SK-N-SH (cell line): ENCODE data around the gene PPP1R14C.

ENCODE experiments used
- CTCF ChIP-seq: fragments of 200-600 bp; sonication (generic); IDR thresholded peaks from 2 replicates; pipeline ENCODE4 v1.6.1; 2017; ENCODE audit warnings: antibody characterized with exemption, mild to moderate bottlenecking, moderate library complexity
- EP300 ChIP-seq, 2 experiments: IDR thresholded peaks; 2 replicates each; pipeline versions ENCODE4 v1.4.0 to v1.6.1; 2012; ENCODE audit warnings: borderline replicate concordance in 1 of 2, low read depth in 1 of 2, low read length in 1 of 2
- MAX ChIP-seq: IDR thresholded peaks from 2 replicates; pipeline ENCODE4 v1.4.0; 2012; ENCODE audit warnings: low read depth
- RAD21 ChIP-seq: IDR thresholded peaks from 2 replicates; pipeline ENCODE4 v1.6.1; 2012; ENCODE audit warnings: mild to moderate bottlenecking, low read length
- REST ChIP-seq: IDR thresholded peaks from 2 replicates; pipeline ENCODE4 v1.6.1; 2012; ENCODE audit warnings: mild to moderate bottlenecking, low read depth, low read length, moderate library complexity
- TAF1 ChIP-seq: IDR thresholded peaks from 2 replicates; pipeline ENCODE4 v1.6.1; 2012; ENCODE audit warnings: low read depth, mild to moderate bottlenecking, low read length, moderate library complexity, borderline replicate concordance
- USF1 ChIP-seq: IDR thresholded peaks from 2 replicates; pipeline ENCODE4 v1.4.0; 2012; ENCODE audit warnings: low read depth, borderline replicate concordance

GRCh38 chr6:150202934-150203333, 60.1 kb downstream of the PPP1R14C start:
- TF ChIP-seq EP300 (IDR thresholded peaks at IDR 0.05; ENCODE audit: borderline replicate concordance in 1 of 2, low read depth in 1 of 2, low read length in 1 of 2) (no peak), RAD21 (no peak), TAF1 (no peak), CTCF (no peak), REST (no peak), MAX (no peak), USF1 (no peak)
